Heart left ventricle (tissue), 16 donors: ENCODE results near the gene ARFIP1. TPM values are rescaled to one million over a fixed set of nuclear protein-coding genes. Genes with fewer than 3 reads are reported as not detected.

Experiments
- ATAC-seq, 4 donors: fragments of 200-7000 bp; cut with Tn5 transposase; one replicate each; pipeline ENCODE4 v1.9.1; 2020 to 2022; ENCODE audit warnings: moderate library complexity in 4 of 4, mild to moderate bottlenecking in 3 of 4, moderate number of reproducible peaks in 1 of 4
- DNase-seq, 5 donors: peaks; one replicate each; pipeline ENCODE4 v3.0.0-alpha.2; 2020
- H3K27ac ChIP-seq, 12 donors: fragments of 200-600 bp; sonication (generic) in 4 of 12; one replicate each; pipeline versions ENCODE4 v1.5.0 to v1.8.0; 2016 to 2022; ENCODE audit warnings: mild to moderate bottlenecking in 2 of 12
- H3K27me3 ChIP-seq, 9 donors: fragments of 200-600 bp; sonication (generic) in 2 of 9; one replicate each; pipeline versions ENCODE4 v1.5.1 to v1.8.0; 2016 to 2022; ENCODE audit warnings: mild to moderate bottlenecking in 3 of 9
- H3K36me3 ChIP-seq, 9 donors: fragments of 200-600 bp; sonication (generic) in 2 of 9; one replicate each; pipeline versions ENCODE4 v1.5.0 to v1.8.0; 2018 to 2022; ENCODE audit warnings: mild to moderate bottlenecking in 2 of 9
- H3K4me1 ChIP-seq, 12 donors: fragments of 200-600 bp; sonication (generic) in 4 of 12; one replicate each; pipeline versions ENCODE4 v1.5.0 to v1.8.0; 2016 to 2022; ENCODE audit warnings: mild to moderate bottlenecking in 3 of 12
- H3K4me3 ChIP-seq, 12 donors: fragments of 200-600 bp; sonication (generic) in 4 of 12; one replicate each; pipeline versions ENCODE4 v1.5.0 to v1.8.0; 2017 to 2022; ENCODE audit warnings: mild to moderate bottlenecking in 9 of 12, moderate library complexity in 4 of 12
- H3K9me3 ChIP-seq, 12 donors: fragments of 200-600 bp; sonication (generic) in 4 of 12; one replicate each; pipeline versions ENCODE4 v1.5.0 to v1.8.0; 2016 to 2022; ENCODE audit warnings: mild to moderate bottlenecking in 1 of 12
- POLR2A ChIP-seq, 2 donors: fragments of 450-650 bp; IDR thresholded peaks; one replicate each; pipeline ENCODE4 v1.6.1; 2017; ENCODE audit warnings: antibody characterized with exemption in 2 of 2, mild to moderate bottlenecking in 2 of 2, moderate library complexity in 2 of 2
- whole genome bisulfite sequencing, 4 donors: extraction: QIAGEN DNeasy Blood & Tissue Kit in 2 of 4; methylation state at CpG; one replicate each; pipeline versions ENCODE4 v1.1.5 to v1.1.7; 2013 to 2018; 5-methylcytosine and 5-hydroxymethylcytosine counted together
- intact Hi-C, 10 donors: fragments of 100-400 bp; cut with DNase I; formaldehyde crosslinking; loops; one replicate each; pipeline versions ENCODE4 v1.11.1 to v1.14.2; 2022
- long read RNA-seq, 3 donors: library from polyadenylated mRNA; unstranded; transcript quantifications; one replicate each; pipeline ENCODE4 v2.0.0, GENCODE V29; 2020 to 2021
- polyA plus RNA-seq, 2 donors: library from polyadenylated mRNA; stranded (reverse); fragments of 200-250 nt; gene quantifications; one replicate each; pipeline ENCODE4 v1.2.3, GENCODE V29; 2013
- total RNA-seq, 9 donors: library from RNA; depleted of rRNA in 2 of 9; stranded (reverse); fragments of >200 nt in 2 of 9; fragmentation: NEBNext Ultra II Directional in 3 of 9; extraction: Animal tissue kit (Norgen Biotek cat#: 25700) in 3 of 9; gene quantifications; one replicate each; pipeline versions ENCODE4 v1.1.0 to v1.2.4, GENCODE V29; 2016 to 2023
- TF ChIP-seq, protein P1 (sequence below), 12 donors: fragments of 200-600 bp; sonication (generic) in 4 of 12; IDR thresholded peaks; one replicate each; pipeline versions ENCODE4 v1.5.0 to v1.8.0; 2018 to 2022; ENCODE audit warnings: antibody characterized with exemption in 12 of 12, mild to moderate bottlenecking in 5 of 12
- donor health status: ischemic (EF 13 %, LVEDD 7.1; RV severe dilation, severe dysfunction).
- donor health status: healthy with polysubstance abuse.
- donor health status: DM: no; HTN: yes; CAD: no.
- donor health status: DM: no; HTN: no; CAD: no.
- donor health status: ischemic (EF 25% LVEDD 6.9; RV normal size, moderate dysfunction).
- donor health status: ischemic (EF 25% LVEDD 5.7; RV mildly dilated, moderate dysfunction).
- donor health status: healthy.
- donor health status: DM: yes; HTN: yes; CAD: no.
- donor health status: ischemic (EF 35%, LVEDD 5.7; RV mildly dilated, moderate dysfunction).
- donor health status: nonischemic (EF 11% LVEDD 7.7; RV severe dilation, severe dysfunction).
- donor health status: DM: yes; HTN: yes; CAD: no.
- donor health status: PGD.
- donor health status: ischemic (EF 29% LVEDD 5.4; RV normal size, mild dysfunction).
- donor health status: nonischemic (EF 23%, LVEDD 6.1; RV moderate dilation, normal function).

The ARFIP1 gene
- total RNA-seq (10 to 100 TPM in 8 of 9 donors, 1 to 10 TPM in 1; 9.0 to 30.6 (median 12.9) TPM), polyA plus RNA-seq (10 to 100 TPM in 1 of 2 donors, 1 to 10 TPM in 1; 9.3 to 11.8 TPM)
- long read RNA-seq, donor 1, transcript ARFIP1-201 (9 exons, 3,111 nt) = major isoform, 8 of 18 reads
- long read RNA-seq, donor 1, partial matches to known transcripts = 0 of 18 reads
- long read RNA-seq, donor 1, other reads (novel, unspliced or antisense) = 5 of 18 reads
- long read RNA-seq, donor 2, transcript ARFIP1-202 (8 exons, 1,302 nt) = minor isoform, 6 of 62 reads
- long read RNA-seq, donor 2, transcript ARFIP1-205 (9 exons, 3,424 nt) = minor isoform, 12 of 62 reads
- long read RNA-seq, donor 2, transcript ARFIP1-201 (9 exons, 3,111 nt) = major isoform, 28 of 62 reads
- long read RNA-seq, donor 2, partial matches to known transcripts = 7 of 62 reads
- long read RNA-seq, donor 2, other reads (novel, unspliced or antisense) = 8 of 62 reads
- long read RNA-seq, donor 3, transcript ARFIP1-201 (9 exons, 3,111 nt) = major isoform, 7 of 18 reads
- long read RNA-seq, donor 3, partial matches to known transcripts = 2 of 18 reads
- long read RNA-seq, donor 3, other reads (novel, unspliced or antisense) = 2 of 18 reads

- H3K4me1 ChIP-seq = peaks cover 0 to 46% (median 20%) of the 10 kb centered on the region in 12 donors
- 0 to 1% (median 0%) methylated on average over 33 to 55 of the region's 55 CpGs for WGBS, 4 donors
- H3K9me3 ChIP-seq = no peaks in the 10 kb centered on the region
- TF ChIP-seq POLR2A (IDR thresholded peaks at IDR 0.05) = peak in 1 of 2 donors; percentile 41
- TF ChIP-seq, protein P1, sequence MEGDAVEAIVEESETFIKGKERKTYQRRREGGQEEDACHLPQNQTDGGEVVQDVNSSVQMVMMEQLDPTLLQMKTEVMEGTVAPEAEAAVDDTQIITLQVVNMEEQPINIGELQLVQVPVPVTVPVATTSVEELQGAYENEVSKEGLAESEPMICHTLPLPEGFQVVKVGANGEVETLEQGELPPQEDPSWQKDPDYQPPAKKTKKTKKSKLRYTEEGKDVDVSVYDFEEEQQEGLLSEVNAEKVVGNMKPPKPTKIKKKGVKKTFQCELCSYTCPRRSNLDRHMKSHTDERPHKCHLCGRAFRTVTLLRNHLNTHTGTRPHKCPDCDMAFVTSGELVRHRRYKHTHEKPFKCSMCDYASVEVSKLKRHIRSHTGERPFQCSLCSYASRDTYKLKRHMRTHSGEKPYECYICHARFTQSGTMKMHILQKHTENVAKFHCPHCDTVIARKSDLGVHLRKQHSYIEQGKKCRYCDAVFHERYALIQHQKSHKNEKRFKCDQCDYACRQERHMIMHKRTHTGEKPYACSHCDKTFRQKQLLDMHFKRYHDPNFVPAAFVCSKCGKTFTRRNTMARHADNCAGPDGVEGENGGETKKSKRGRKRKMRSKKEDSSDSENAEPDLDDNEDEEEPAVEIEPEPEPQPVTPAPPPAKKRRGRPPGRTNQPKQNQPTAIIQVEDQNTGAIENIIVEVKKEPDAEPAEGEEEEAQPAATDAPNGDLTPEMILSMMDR (IDR thresholded peaks at IDR 0.05) = peak in 7 of 12 donors; percentile 12 to 51 (median 27)
- intact Hi-C loops = no loop called here
- no peaks in the 10 kb centered on the region for H3K27me3 ChIP-seq
- peak within 1 kb of the TSS; percentile 55 to 93 (median 78) for H3K4me3 ChIP-seq
- peak; percentile 97 to 99 (median 98) for DNase-seq
- peak within 1 kb of the TSS; percentile 65 to 94 (median 88) for H3K27ac ChIP-seq
- H3K36me3 ChIP-seq = peaks cover 0 to 4% (median 0%) of the 10 kb centered on the region in 9 donors
- peak; percentile 99 to 100 (median 100) for ATAC-seq
Observed at GRCh38 chr4:152779513-152780266, at the start of gene ARFIP1, which contains the start of gene TIGD4. TSS of gene ARFIP1 (plus strand) at chr4:152779954. CDS start at chr4:152829634, 49,680 bp downstream. TSS of gene TIGD4 (minus strand) at chr4:152779730. CDS start at chr4:152771004, 8,726 bp downstream.

DNA sequence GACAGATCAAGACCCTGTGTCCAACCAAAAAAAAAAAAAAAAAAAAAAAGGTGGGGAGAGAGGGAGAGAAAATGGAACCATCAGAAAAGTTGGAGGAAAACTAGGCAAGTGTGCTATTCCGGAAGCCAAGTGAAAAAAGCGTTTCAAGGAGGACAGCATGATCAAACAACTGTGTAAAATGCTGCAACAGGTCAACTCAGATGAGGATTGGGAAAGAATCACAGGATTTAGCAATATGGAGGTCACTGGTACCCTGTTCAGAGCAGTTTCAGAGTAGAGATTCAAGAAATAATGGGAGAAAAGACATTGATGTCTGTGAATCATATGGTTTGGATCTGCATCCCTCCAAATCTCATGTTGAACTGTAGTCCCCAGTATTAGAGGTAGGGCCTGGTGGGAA is 47.8 kb upstream of the ARFIP1 start:
- DNase-seq = no peak
- H3K4me1 ChIP-seq = peaks cover 0 to 5% (median 0%) of the 10 kb centered on the region in 12 donors
- no peak overlapping the region for H3K4me3 ChIP-seq
- no peak overlapping the region for H3K27ac ChIP-seq
- no peak for TF ChIP-seq POLR2A (IDR thresholded peaks at IDR 0.05)
- TF ChIP-seq, protein P1 (IDR thresholded peaks at IDR 0.05) = no peak
- 94 to 98% (median 96%) methylated on average over 2 of the region's 2 CpGs for WGBS, 4 donors
- intact Hi-C loops = loop anchor here in 6 of 10 donors (5.0 to 10.0 kb wide), 5 partner anchors 85 to 317 kb away; no protein-coding TSS in a partner anchor
- no peak for ATAC-seq
- no peaks in the 10 kb centered on the region for H3K9me3 ChIP-seq
- no peaks in the 10 kb centered on the region for H3K27me3 ChIP-seq
- H3K36me3 ChIP-seq = no peaks in the 10 kb centered on the region

DNA sequence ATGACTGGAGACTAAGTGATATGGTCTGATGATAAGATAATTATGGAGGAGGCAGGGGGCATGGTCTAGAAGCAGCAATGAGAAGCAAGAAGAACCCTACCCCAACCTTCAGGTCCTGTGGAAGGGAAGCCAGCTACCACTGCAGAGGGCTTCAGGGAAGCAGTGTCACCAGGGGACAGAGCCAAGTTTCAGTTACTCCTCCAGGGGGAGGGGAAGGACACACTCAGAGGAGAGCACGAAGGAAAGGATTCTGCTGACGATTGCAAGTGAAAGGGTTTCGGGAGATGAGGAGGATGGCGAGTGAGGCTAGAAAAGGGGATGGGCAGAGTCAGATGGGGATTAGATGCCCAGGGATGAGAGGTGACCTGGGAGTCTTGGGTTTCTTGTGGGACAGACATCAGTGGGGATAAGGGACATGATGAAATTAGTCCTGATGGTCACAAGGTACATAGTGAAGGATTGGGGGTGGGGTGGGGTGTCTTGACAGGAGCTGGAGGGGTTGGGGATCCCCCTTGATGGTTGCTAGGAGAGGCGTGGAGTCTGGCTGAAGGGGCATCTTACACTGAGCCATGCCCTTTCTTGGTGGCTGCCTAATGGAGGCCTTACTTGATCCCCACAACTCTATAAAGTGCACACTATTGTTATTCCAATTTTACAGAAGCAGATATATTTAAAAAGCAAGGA is 45.6 kb upstream of the ARFIP1 start:
- WGBS, 4 donors = 71 to 86% (median 77%) methylated on average over 5 of the region's 5 CpGs
- H3K9me3 ChIP-seq = no peaks in the 10 kb centered on the region
- no peaks in the 10 kb centered on the region for H3K27me3 ChIP-seq
- no peak overlapping the region for H3K27ac ChIP-seq
- TF ChIP-seq POLR2A (IDR thresholded peaks at IDR 0.05) = no peak
- TF ChIP-seq, protein P1 (IDR thresholded peaks at IDR 0.05) = no peak
- H3K36me3 ChIP-seq = no peaks in the 10 kb centered on the region
- DNase-seq (no peak), ATAC-seq (no peak)
- H3K4me1 ChIP-seq = peaks cover 0 to 5% (median 0%) of the 10 kb centered on the region in 12 donors
- no peak overlapping the region for H3K4me3 ChIP-seq
- intact Hi-C loops = loop anchor here in 8 of 10 donors (2.0 to 10.0 kb wide), 6 partner anchors 87 to 319 kb away; no protein-coding TSS in a partner anchor
